ENCODE results near the gene APBA1.
A peak's percentile ranks its signal among the peaks of the same experiment; 100 is the strongest.

Gene APBA1

DNA sequence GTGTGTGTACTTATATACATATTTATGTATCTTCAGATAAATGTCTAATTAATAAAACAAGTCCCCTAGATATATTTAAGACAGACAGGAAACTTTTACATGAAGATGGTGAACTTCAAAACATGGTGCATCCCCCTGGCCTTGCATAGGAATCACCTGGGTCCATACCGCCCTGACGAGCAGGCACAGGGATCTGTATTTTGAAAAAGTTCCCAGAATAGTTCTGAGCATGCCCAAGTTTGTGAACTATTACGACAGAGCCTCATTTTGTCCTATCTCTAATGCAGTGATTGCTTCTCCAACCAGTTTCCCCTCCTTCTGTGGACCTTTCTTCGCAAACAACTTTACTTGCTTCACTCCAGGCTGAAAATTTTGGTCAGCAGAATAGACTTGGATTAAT lies 98.1 kb downstream of the APBA1 start:
- DNase-seq: no peak

DNA sequence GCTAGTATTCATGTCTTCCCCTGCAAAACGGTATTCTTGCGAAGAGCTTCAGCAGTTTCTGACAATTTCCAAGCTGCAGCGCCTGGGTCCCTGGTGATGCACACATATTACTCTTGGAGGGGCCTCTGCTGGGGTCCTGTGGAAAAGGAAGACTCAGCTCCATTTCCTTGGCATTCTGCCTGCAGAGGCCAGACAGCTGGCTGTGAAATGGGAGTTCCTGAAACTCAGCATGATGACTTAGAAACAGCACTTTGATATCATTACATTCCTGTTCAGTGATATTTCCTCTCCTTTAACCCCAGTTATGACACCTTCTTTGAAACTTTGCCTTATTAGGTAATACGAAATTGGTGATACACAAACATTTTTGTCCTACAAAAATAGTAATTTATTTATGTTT lies 98.5 kb downstream of the APBA1 start:
- DNase-seq: no peak

- DNase-seq: no peak
Measured at GRCh38 chr9:69572611-69573010, 99.6 kb downstream of the APBA1 start.

DNA sequence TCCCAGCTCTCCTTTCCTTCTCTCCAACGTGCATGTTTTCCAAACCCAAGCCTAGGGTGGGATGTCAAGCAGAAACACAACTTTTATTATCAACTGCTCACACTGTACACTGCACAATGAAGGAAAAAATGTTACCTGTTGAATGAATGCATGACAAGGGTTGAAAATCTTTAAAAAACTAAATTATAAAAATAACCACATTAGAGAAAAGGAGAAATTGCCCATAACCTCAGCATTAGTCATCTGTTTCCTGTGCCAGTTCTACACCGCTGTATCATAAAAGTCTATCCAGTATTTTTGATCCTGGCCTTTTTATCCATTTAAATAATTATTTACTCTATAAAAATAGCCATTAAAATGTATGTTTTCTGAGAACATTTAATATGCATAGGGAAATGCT lies 101.1 kb downstream of the APBA1 start:
- no peak for DNase-seq

GRCh38 chr9:69569738-69570451 lies 102.3 kb downstream of the APBA1 start:
- no peak for DNase-seq

- no peak for DNase-seq
Measured at GRCh38 chr9:69564557-69564956, 107.6 kb downstream of the APBA1 start.

DNA sequence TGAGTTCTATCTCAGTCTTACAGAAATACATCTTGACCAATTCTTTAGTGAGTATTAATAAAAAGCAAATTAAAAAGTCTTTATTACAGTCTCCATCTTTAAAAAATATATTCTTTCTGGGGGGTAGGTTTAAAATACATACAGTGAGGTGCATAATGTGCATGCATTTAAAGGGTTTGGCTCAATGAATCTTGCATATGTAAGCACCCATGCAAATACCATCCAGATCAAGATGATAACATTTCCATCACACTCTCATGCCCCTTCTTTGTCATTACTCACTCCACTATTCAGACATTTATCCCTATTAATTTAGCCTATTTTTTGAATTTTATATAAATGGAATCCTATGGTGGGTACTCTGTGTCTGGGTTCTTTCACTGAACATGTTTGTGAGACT lies 113.0 kb downstream of the APBA1 start:
- no peak for DNase-seq

DNA sequence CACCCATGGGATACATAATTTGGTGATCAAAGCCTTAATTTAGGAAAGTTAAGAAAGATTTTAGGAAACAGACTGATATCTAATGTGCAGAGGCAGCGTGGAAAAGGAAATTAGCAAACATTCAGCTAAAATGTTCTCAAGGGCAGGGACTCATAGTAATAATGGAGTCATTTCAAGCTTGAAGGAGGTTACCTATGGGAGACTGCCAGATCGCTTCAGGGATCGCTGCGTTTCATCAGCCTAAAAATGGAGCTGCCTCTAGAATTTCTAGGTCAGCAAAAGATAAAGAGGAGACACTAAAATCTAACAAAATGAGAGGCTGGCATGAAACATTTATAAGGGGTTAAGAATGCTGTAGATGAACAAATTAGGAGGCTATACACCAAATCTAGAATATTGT lies 115.5 kb downstream of the APBA1 start:
- DNase-seq: no peak

GRCh38 chr9:69555802-69556201 lies 116.4 kb downstream of the APBA1 start:
- no peak for DNase-seq

- no peak for DNase-seq
Measured at GRCh38 chr9:69554945-69555344, 117.2 kb downstream of the APBA1 start.

DNA sequence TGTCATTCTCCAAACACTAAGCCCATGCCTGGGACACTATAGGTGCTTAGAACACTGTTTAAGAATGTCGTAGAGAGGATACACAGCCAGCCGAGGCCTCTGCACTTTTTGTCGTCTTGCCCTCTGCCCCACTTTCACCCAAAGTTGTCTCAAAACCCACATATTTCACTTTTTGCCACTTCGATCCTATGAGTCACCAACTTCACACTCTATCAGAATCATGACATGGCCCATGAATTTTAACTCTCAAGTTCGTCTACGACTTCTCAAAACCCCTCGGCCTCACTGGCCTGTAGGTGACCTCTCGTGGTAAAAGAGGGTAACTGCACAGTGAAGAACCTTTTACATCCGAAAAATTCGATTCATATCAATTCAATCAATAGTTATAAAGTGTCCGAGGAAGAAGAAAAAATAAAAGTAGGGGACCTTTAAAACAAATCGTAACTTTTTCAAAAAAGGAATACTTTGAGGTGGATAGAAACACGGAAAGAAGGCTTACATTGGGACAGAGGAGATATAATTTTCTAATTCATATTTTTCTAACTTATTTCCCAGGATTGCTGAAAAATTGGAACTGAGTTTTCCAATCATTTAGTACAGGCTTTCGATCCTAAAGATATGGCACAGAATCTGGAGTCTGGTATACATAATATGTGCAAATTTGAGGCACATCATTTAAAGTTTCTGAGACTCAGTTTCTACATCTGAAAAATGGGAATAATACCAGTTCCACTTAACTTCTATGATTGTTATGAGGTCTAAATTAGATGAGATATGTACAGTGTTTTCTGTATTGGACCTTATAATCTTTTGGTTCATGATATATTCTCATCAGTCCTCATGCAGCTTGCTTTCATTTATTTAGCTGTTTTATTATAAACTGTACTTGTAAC lies 122.6 kb downstream of the APBA1 start:
- peak; percentile 8 for DNase-seq

GRCh38 chr9:69548681-69549080 lies 123.5 kb downstream of the APBA1 start:
- no peak for DNase-seq

DNA sequence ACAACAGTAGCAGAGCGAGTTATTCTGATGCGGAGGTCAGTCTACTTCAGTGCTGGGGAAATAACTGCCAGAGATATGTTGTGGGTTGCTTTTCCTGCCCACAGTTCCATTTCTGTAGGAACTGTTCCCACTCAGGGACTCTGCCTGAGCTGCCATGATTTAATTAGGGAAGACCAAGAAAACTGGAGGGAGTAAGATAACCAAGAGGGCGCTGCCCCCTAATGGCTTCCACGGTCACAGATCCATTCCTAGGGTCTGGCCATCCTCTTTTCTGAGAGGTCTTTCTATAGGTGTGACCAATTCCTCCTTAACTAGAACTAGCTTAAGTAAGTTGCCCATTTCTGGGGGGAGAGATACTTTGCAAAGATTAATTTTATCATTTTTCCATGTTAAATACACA lies 125.9 kb downstream of the APBA1 start:
- DNase-seq: peak; percentile 33

DNA sequence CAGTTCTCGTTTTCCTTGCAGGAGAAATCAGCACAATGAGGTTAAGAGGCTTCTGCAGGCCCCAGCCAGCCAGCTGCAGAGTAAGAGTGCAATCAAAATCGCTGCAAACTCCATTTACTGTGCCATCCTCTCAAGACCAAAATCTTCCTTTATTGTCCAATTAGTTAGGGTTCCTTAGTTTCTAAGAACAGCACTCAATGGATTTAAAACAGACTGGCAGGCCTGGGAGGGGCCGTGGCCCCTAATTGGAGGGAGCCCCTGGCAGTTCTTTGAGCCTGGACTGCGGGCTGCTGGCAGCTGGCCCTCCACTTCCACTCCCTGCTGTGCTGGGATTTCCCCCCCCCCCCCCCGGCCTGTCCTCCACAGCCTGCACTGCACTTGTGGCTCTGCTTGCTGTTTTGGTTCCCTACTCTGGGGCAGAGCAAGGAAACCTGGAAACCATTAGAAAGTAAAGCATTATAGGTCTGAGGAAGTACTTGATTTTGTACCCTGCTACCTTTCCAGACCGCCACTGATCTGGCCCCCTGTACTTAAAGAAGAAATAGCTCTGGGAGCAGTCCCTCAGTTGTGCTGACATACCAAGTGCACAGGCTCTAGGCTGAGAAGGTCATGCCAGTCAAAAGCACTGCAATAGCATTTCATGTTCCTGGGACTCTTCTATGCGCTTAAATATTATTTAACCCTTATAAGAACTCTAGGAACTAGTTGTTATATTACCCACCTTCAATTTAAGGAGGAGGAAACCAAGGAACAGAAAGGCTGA lies 129.0 kb downstream of the APBA1 start:
- peak; percentile 34 for DNase-seq

- DNase-seq: no peak
Measured at GRCh38 chr9:69542058-69542457, 130.1 kb downstream of the APBA1 start.

- no peak for DNase-seq
Measured at GRCh38 chr9:69535911-69536310, 136.3 kb downstream of the APBA1 start.

DNA sequence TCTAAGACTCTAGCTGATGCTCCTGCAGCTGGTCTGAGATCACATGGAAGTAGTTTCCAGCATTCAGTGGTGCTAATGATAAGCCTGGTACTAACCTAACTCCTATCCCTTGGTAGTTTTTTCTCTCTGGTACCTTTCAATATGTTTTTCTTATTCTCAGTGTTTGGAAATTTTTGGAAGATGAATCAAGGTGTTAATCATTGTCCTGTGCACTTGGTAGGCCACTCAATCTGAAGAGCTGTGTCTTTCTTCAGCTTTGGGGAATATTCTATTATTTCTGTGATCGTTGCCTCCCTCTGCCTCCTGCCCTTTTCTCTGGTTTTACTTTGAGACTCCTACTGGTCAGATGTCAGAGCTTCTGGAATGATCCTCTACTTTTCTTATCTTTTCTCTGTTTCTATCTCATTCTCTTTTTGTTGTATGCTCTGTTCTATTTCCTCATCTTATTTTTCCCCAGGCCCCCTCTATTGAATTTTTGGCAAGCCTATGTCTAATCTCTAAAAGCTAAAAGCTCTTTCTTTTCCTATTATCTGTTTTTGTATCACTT lies 136.8 kb downstream of the APBA1 start:
- no peak for DNase-seq

- peak; percentile 23 for DNase-seq
Measured at GRCh38 chr9:69532396-69532795, 139.8 kb downstream of the APBA1 start.

GRCh38 chr9:69527454-69527853 lies 144.7 kb downstream of the APBA1 start:
- DNase-seq: no peak

- DNase-seq: no peak
Measured at GRCh38 chr9:69526699-69527098, 145.5 kb downstream of the APBA1 start.

DNA sequence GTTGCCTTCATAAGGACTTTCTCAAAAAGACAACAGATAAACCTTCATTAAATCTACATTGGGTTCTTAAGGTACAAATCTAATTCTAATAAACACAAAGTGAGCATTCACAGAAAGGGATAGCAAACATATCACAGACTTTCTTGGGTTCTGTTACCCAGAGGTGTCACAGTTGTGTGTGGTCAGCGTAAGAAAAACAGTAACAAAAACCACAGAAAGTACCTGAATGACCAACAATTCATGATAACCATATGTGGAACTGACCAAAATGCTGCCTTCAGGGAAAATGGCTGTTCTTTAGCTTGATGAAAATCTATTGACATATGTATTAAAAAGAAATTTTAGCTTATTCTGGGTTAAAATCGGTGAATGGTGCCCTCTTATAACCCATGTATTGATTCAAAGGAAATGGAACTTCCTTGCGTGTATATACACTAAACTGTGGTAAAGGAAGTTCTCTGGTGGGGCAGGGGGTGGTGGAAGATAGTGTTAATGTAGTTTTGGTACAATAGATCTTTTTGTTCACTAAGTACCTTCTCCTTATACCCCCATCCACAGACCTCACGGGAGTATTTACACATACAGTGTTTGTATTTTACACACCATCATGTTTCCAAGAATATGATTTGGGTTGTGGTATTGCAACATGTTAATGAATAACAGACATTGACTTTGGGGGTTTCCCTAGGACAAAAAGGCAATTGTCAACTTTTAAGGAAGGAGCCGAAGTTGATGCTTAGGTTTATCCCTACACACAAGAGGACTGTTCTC lies 152.5 kb downstream of the APBA1 start:
- no peak for DNase-seq

Data from NCI-H774 (cell line).